Activated CD8-positive, alpha-beta T cell treated with anti-CD3 and anti-CD28 coated beads, Interleukin-2, amount 10 ng/mL, durations not matched to agents 7 days and 5 days (primary cell): ENCODE measurements around the gene RALGAPB. TPM values are rescaled to one million over a fixed set of nuclear protein-coding genes. Genes with fewer than 3 reads are reported as not detected.

Experiments
- ATAC-seq: fragments of 150-1000 bp; cut with Tn5 transposase; one replicate; pipeline ENCODE4 v1.10.0; 2021; ENCODE audit warnings: moderate library complexity
- CTCF ChIA-PET: fragments of 350-600 bp; sonication (Branson Sonifier 250); formaldehyde crosslinking; loops from one replicate; lab custom pipeline; 2021; ENCODE audit warnings: antibody characterized with exemption; lab: Charles Lee
- POLR2A ChIA-PET: fragments of 350-600 bp; sonication (Branson Sonifier 250); formaldehyde crosslinking; loops from one replicate; lab custom pipeline; 2021; ENCODE audit warnings: antibody characterized with exemption; lab: Charles Lee
- DNase-seq: peaks from one replicate; pipeline ENCODE4 v3.0.0-alpha.2; 2020
- H3K27ac Mint-ChIP-seq: one replicate; pipeline ENCODE4 v1.8.0; 2021; ENCODE audit warnings: mild to moderate bottlenecking, mixed read lengths
- H3K27me3 Mint-ChIP-seq: one replicate; pipeline ENCODE4 v1.8.0; 2021; ENCODE audit warnings: low read depth, mixed read lengths
- H3K36me3 Mint-ChIP-seq: one replicate; pipeline ENCODE4 v1.8.0; 2021; ENCODE audit warnings: low read depth, mixed read lengths
- H3K4me1 Mint-ChIP-seq: one replicate; pipeline ENCODE4 v1.8.0; 2021; ENCODE audit warnings: low read depth, mixed read lengths
- H3K4me3 Mint-ChIP-seq: one replicate; pipeline ENCODE4 v1.8.0; 2021; ENCODE audit warnings: mild to moderate bottlenecking, mixed read lengths
- H3K9me3 Mint-ChIP-seq: one replicate; pipeline ENCODE4 v1.8.0; 2022; ENCODE audit warnings: mixed read lengths; ENCODE audit not compliant: insufficient read depth
- microRNA-seq: library from miRNA; unstranded; fragments of <30 nt; microRNA quantifications from one replicate; pipeline ENCODE4 v1.2.0, GENCODE V29; 2022
- total RNA-seq, 2 experiments: library from RNA; stranded (reverse); gene quantifications; one replicate each; pipeline ENCODE4 v1.2.3, GENCODE V29; 2021

RALGAPB gene
- total RNA-seq, 2 experiments from 2014 or later = 29.5 to 29.6 TPM

DNA sequence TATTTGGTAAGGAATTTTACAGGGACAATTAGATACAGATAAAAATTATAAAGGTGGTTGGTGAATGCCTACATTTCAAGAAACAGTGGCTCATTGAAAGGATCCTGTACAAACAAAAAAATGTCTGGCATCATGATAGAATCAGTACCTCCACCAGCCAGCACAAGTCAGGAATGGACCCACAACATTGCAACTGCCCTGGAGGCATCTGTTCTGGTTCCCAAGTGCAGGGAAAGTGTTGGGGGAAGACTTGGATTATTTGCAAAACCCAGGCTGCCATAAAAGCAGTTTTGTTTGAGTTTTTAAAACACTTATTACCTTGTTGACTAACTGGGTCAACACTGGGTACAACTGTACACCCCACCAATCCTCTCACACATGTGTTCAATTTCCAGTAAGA lies 153.3 kb downstream of the RALGAPB start:
- CTCF ChIA-PET = no interaction called here
- Mint-ChIP-seq H3K4me1 (no peaks in the 10 kb centered on the region), H3K9me3 (no peaks in the 10 kb centered on the region), H3K36me3 (no peaks in the 10 kb centered on the region), H3K4me3 (no peak overlapping the region), H3K27me3 (peaks cover 9% of the 10 kb centered on the region), H3K27ac (no peak overlapping the region)
- no peak for DNase-seq
- ATAC-seq = no peak
- POLR2A ChIA-PET = no interaction called here

DNA sequence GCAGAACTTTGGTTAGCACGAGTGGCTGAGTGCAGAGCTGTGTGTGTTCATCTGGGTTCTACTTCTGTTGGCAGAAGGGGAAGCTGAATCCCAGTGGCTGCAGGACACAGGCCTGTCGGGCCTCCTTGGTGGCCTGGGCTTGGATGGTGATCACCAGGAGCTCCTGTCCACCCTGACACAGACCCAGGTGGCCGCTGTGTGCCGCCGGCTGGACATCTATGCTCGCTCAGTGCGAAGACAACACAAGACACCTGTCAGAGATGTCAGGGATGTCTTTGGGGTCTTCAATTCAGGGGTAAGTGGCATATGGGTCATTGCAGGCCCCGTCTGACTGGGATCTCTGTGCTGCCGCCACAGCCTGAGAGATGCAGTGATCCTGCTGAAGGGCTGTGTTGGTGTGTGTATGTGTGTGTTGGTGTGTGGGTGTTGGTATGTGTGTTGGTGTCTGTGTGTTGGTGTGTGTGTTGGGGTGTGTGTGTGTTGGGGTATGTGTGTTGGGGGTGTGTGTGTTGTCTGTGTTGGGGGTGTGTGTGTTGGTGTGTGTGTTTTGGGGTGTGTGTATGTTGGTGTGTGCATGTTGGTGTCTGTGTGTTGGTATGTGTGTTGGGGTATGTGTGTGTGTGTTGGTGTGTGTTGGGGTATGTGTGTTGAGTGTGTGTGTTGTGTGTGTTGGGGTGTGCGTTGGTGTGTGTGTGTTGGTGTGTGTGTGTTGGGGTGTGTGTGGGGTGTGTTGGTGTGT lies 154.4 kb downstream of the RALGAPB start:
- DNase-seq (no peak), ATAC-seq (no peak)
- no peak overlapping the region for H3K27ac Mint-ChIP-seq
- H3K36me3 Mint-ChIP-seq = no peaks in the 10 kb centered on the region
- peaks cover 5% of the 10 kb centered on the region for H3K27me3 Mint-ChIP-seq
- POLR2A ChIA-PET = no interaction called here
- CTCF ChIA-PET = no interaction called here
- no peaks in the 10 kb centered on the region for H3K4me1 Mint-ChIP-seq
- H3K4me3 Mint-ChIP-seq = no peak overlapping the region
- no peaks in the 10 kb centered on the region for H3K9me3 Mint-ChIP-seq

Small RNAs within 50 kb of the gene (microRNA-seq; reads per million reads assigned to microRNA genes)
- gene MIR548O2 = not detected

Other genes starting within 250 kb of the RALGAPB start
- not detected for gene KIAA1755, start 212.1 kb upstream of the RALGAPB start, total RNA-seq
- gene BPI, start 168.7 kb upstream of the RALGAPB start, total RNA-seq = not detected
- gene LBP, start 126.4 kb upstream of the RALGAPB start, total RNA-seq = not detected
- 10 to 100 TPM; 69.6 to 77.8 TPM for gene SNHG17, start 37.5 kb upstream of the RALGAPB start, total RNA-seq
- not detected for gene ADIG, start 108.4 kb downstream of the RALGAPB start, total RNA-seq
- gene ARHGAP40, start 129.0 kb downstream of the RALGAPB start, total RNA-seq = not detected